Activated B cell treated with CpG ODN at 0.5 μM for 24 hours (primary cell): Measurements from ENCODE around the gene DCHS2. TPM values are rescaled to one million over a fixed set of nuclear protein-coding genes. Genes with fewer than 3 reads are reported as not detected.

ENCODE experiments used
- ATAC-seq: fragments of 200-7000 bp; cut with Tn5 transposase; one replicate; pipeline ENCODE4 v1.10.0; 2021; ENCODE audit warnings: low read depth, mild to moderate bottlenecking, moderate library complexity
- CTCF ChIA-PET: fragments of 350-600 bp; sonication (Branson Sonifier 250); formaldehyde crosslinking; loops from one replicate; lab custom pipeline; 2021; ENCODE audit warnings: antibody characterized with exemption; lab: Charles Lee
- POLR2A ChIA-PET: fragments of 350-600 bp; sonication (Branson Sonifier 250); formaldehyde crosslinking; loops from one replicate; lab custom pipeline; 2021; ENCODE audit warnings: antibody characterized with exemption; lab: Charles Lee
- DNase-seq: peaks from one replicate; pipeline ENCODE4 v3.0.0; 2022
- H3K27ac Mint-ChIP-seq: one replicate; pipeline ENCODE4 v1.8.0; 2020; ENCODE audit warnings: mixed read lengths
- H3K27me3 Mint-ChIP-seq: one replicate; pipeline ENCODE4 v1.8.0; 2021; ENCODE audit warnings: mixed read lengths
- H3K36me3 Mint-ChIP-seq: one replicate; pipeline ENCODE4 v1.8.0; 2021; ENCODE audit warnings: low read depth, mixed read lengths
- H3K4me1 Mint-ChIP-seq: one replicate; pipeline ENCODE4 v1.8.0; 2021; ENCODE audit warnings: mixed read lengths
- H3K4me3 Mint-ChIP-seq: one replicate; pipeline ENCODE4 v1.8.0; 2020; ENCODE audit warnings: mild to moderate bottlenecking, mixed read lengths
- H3K9me3 Mint-ChIP-seq: one replicate; pipeline ENCODE4 v1.8.0; 2020; ENCODE audit warnings: mixed read lengths
- CTCF ChIP-seq: fragments of 200-600 bp; IDR thresholded peaks from one replicate; pipeline ENCODE4 v1.8.0; 2022; ENCODE audit warnings: antibody characterized with exemption, mild to moderate bottlenecking
- intact Hi-C: fragments of 100-400 bp; cut with micrococcal nuclease; formaldehyde crosslinking; loops from one replicate; pipeline ENCODE4 v1.15.1; 2024
- total RNA-seq: library from RNA; stranded (reverse); gene quantifications from 2 replicates; pipeline ENCODE4 v1.2.3, GENCODE V29; 2022

Gene DCHS2
- total RNA-seq, 1 donor from 2014 or later = 0.13 TPM

GRCh38 chr4:154456240-154456639 is 35.4 kb downstream of the DCHS2 start:
- DNase-seq (no peak), ATAC-seq (no peak)
- Mint-ChIP-seq H3K27me3 (peaks cover 5% of the 10 kb centered on the region), H3K9me3 (peaks cover 3% of the 10 kb centered on the region), H3K27ac (no peak overlapping the region), H3K4me3 (no peak overlapping the region), H3K4me1 (no peaks in the 10 kb centered on the region), H3K36me3 (no peaks in the 10 kb centered on the region)
- intact Hi-C loops = no loop called here
- ChIA-PET POLR2A (no interaction called here), CTCF (no interaction called here)
- TF ChIP-seq CTCF = no peak

GRCh38 chr4:154455111-154455510 is 36.5 kb downstream of the DCHS2 start:
- no peaks in the 10 kb centered on the region for H3K4me1 Mint-ChIP-seq
- intact Hi-C loops = no loop called here
- H3K27ac Mint-ChIP-seq = no peak overlapping the region
- TF ChIP-seq CTCF = no peak
- no peaks in the 10 kb centered on the region for H3K36me3 Mint-ChIP-seq
- DNase-seq = no peak
- CTCF ChIA-PET = no interaction called here
- POLR2A ChIA-PET = no interaction called here
- peaks cover 3% of the 10 kb centered on the region for H3K9me3 Mint-ChIP-seq
- no peak for ATAC-seq
- H3K27me3 Mint-ChIP-seq = peaks cover 5% of the 10 kb centered on the region
- H3K4me3 Mint-ChIP-seq = no peak overlapping the region

- H3K4me3 Mint-ChIP-seq = no peak overlapping the region
- DNase-seq (no peak), ATAC-seq (no peak)
- no peak for TF ChIP-seq CTCF
- ChIA-PET CTCF (no interaction called here), POLR2A (no interaction called here)
- H3K4me1 Mint-ChIP-seq = no peaks in the 10 kb centered on the region
- H3K27ac Mint-ChIP-seq = no peak overlapping the region
- H3K27me3 Mint-ChIP-seq = peaks cover 5% of the 10 kb centered on the region
- no peaks in the 10 kb centered on the region for H3K36me3 Mint-ChIP-seq
- H3K9me3 Mint-ChIP-seq = peaks cover 3% of the 10 kb centered on the region
- intact Hi-C loops = no loop called here
These were observed 36.9 kb downstream of the DCHS2 start for GRCh38 chr4:154454710-154455109.

GRCh38 chr4:154452798-154453346 is 38.7 kb downstream of the DCHS2 start:
- Mint-ChIP-seq H3K27ac (no peak overlapping the region), H3K36me3 (no peaks in the 10 kb centered on the region), H3K27me3 (no peaks in the 10 kb centered on the region), H3K4me1 (no peaks in the 10 kb centered on the region), H3K9me3 (peaks cover 3% of the 10 kb centered on the region), H3K4me3 (no peak overlapping the region)
- ChIA-PET CTCF (no interaction called here), POLR2A (no interaction called here)
- intact Hi-C loops = no loop called here
- no peak for DNase-seq
- ATAC-seq = no peak
- no peak for TF ChIP-seq CTCF

GRCh38 chr4:154450966-154451365 is 40.6 kb downstream of the DCHS2 start:
- intact Hi-C loops = no loop called here
- DNase-seq = no peak
- no peak overlapping the region for H3K27ac Mint-ChIP-seq
- ChIA-PET POLR2A (no interaction called here), CTCF (no interaction called here)
- H3K27me3 Mint-ChIP-seq = no peaks in the 10 kb centered on the region
- ATAC-seq = no peak
- TF ChIP-seq CTCF = no peak
- no peaks in the 10 kb centered on the region for H3K36me3 Mint-ChIP-seq
- H3K9me3 Mint-ChIP-seq = peaks cover 3% of the 10 kb centered on the region
- H3K4me3 Mint-ChIP-seq = no peak overlapping the region
- H3K4me1 Mint-ChIP-seq = no peaks in the 10 kb centered on the region
